ENCODE results near the gene NLRC4. TPM values are rescaled to one million over a fixed set of nuclear protein-coding genes. Genes with fewer than 3 reads are reported as not detected.

NLRC4 gene, protein sequence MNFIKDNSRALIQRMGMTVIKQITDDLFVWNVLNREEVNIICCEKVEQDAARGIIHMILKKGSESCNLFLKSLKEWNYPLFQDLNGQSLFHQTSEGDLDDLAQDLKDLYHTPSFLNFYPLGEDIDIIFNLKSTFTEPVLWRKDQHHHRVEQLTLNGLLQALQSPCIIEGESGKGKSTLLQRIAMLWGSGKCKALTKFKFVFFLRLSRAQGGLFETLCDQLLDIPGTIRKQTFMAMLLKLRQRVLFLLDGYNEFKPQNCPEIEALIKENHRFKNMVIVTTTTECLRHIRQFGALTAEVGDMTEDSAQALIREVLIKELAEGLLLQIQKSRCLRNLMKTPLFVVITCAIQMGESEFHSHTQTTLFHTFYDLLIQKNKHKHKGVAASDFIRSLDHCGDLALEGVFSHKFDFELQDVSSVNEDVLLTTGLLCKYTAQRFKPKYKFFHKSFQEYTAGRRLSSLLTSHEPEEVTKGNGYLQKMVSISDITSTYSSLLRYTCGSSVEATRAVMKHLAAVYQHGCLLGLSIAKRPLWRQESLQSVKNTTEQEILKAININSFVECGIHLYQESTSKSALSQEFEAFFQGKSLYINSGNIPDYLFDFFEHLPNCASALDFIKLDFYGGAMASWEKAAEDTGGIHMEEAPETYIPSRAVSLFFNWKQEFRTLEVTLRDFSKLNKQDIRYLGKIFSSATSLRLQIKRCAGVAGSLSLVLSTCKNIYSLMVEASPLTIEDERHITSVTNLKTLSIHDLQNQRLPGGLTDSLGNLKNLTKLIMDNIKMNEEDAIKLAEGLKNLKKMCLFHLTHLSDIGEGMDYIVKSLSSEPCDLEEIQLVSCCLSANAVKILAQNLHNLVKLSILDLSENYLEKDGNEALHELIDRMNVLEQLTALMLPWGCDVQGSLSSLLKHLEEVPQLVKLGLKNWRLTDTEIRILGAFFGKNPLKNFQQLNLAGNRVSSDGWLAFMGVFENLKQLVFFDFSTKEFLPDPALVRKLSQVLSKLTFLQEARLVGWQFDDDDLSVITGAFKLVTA
- total RNA-seq (2022; extraction: Qiagen RNA extraction; ENCODE audit: low read depth) = not detected in 5 replicates

GRCh38 chr2:32264422-32265105 is at the start of gene NLRC4:
TSS of gene NLRC4 (minus strand) at chr2:32264886. CDS start at chr2:32256775, 8,111 bp downstream.

GRCh38 chr2:32277674-32278477 is 13.2 kb upstream of the NLRC4 start, which contains the start of gene YIPF4:
TSS of gene YIPF4 (plus strand) at chr2:32277904. CDS start at chr2:32278156, 252 bp downstream.

Other genes with a start within 250 kb of the NLRC4 start
- gene DPY30, start 225.1 kb downstream of the NLRC4 start, total RNA-seq (2022; extraction: Qiagen RNA extraction; ENCODE audit: low read depth) = 86.8 to 122 TPM (median 115 TPM) in 5 replicates
- 10.2 to 18.1 TPM (median 14.7 TPM) in 5 replicates for gene SPAST, start 201.3 kb downstream of the NLRC4 start, total RNA-seq (2022; extraction: Qiagen RNA extraction; ENCODE audit: low read depth)
- gene SLC30A6, start 99.0 kb downstream of the NLRC4 start, total RNA-seq (2022; extraction: Qiagen RNA extraction; ENCODE audit: low read depth) = 10.2 to 17.0 TPM (median 15.9 TPM) in 5 replicates
- gene YIPF4, start 13.0 kb upstream of the NLRC4 start, total RNA-seq (2022; extraction: Qiagen RNA extraction; ENCODE audit: low read depth) = 26.1 to 63.7 TPM (median 54.0 TPM) in 5 replicates
- 26.7 to 36.9 TPM (median 31.1 TPM) in 5 replicates for gene BIRC6, start 92.1 kb upstream of the NLRC4 start, total RNA-seq (2022; extraction: Qiagen RNA extraction; ENCODE audit: low read depth)